HG02588 (cell line): Measurements from ENCODE around the gene RPS28.
A peak's percentile ranks its signal among the peaks of the same experiment; 100 is the strongest.
"Not testable (repeated sequence)": the region's sequence is repeated elsewhere in the genome, so short reads cannot be mapped to it uniquely, and the experiment has no call there.

Source experiments
- ATAC-seq: cut with Tn5 transposase; IDR thresholded peaks from one replicate; pipeline ENCODE4 v1.9.1; 2021; ENCODE audit warnings: mild to moderate bottlenecking, moderate library complexity; ENCODE audit not compliant: unreplicated experiment

The RPS28 gene

GRCh38 chr19:8321067-8321985, at the start of gene RPS28, which contains the start of gene NDUFA7:
RPS28 (plus strand) TSS chr19:8321496; CDS start chr19:8321531, 35 bp downstream.
NDUFA7 (minus strand) TSS chr19:8321375; CDS start chr19:8321358, 17 bp downstream.
- ATAC-seq, result peak; percentile 86

- ATAC-seq, result not testable (repeated sequence)
Measured at GRCh38 chr19:8276508-8276907, 44.8 kb upstream of the RPS28 start.

DNA sequence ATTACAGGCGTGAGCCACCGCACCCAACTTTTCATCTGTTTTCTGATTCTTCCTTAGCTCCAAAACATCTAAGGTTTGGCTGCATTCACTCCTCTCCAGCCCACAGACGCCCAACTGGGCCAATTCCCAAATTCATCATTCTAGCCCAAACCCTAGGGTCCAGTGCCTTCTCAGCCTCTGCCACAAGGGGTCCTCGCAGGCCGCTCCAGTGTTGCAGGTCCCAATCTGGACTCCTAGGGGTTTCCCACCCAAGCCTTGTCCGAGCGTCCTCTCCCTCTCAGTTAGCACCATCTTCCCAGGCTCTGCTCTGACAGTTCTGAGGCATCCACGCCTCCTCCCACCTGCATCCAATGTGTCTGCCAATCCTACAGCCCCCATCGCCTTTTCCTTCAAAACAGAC, 30.0 kb upstream of the RPS28 start:
- ATAC-seq, result not testable (repeated sequence)

- no peak for ATAC-seq
Measured at GRCh38 chr19:8302357-8302691, 19.0 kb upstream of the RPS28 start.

GRCh38 chr19:8302734-8303133, 18.6 kb upstream of the RPS28 start:
- ATAC-seq, result no peak

- no peak for ATAC-seq
Measured at GRCh38 chr19:8304841-8305621, 16.3 kb upstream of the RPS28 start.

GRCh38 chr19:8305798-8306197, 15.5 kb upstream of the RPS28 start:
- ATAC-seq, result no peak

- no peak for ATAC-seq
Measured at GRCh38 chr19:8306235-8307054, 14.9 kb upstream of the RPS28 start.

DNA sequence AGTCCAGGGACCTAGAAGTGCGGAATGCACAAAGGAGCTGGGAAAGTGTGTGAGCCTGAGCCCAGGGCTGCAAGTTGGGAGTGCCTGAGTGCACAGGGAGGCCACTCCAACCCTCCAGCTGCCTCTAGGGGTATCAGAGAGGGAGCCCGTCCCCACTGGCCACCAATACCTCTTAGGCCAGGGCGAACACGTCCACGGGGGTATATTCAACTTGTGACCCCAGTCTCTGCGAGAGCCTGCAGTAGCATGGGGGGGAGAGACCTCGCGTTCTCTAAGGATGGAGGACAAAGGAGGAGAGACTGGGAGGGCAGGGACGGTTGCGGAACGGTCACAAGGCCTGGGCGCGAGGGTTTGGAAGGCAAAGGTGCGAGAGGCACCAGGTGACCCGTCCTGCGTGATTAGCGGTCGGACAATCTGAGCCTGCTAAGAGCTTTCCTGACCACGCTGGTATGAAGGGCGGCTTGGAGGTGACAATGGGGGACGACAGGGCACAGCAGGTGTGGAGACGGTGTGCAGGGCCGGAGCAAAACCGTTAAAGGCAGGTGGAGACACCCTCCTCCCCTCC, 13.8 kb upstream of the RPS28 start:
- ATAC-seq, result no peak

- ATAC-seq, result peak; percentile 73
Measured at GRCh38 chr19:8307965-8308866, 13.1 kb upstream of the RPS28 start, which contains the start of gene CD320. CD320 (minus strand) TSS chr19:8308358; CDS start chr19:8308290, 68 bp downstream.

DNA sequence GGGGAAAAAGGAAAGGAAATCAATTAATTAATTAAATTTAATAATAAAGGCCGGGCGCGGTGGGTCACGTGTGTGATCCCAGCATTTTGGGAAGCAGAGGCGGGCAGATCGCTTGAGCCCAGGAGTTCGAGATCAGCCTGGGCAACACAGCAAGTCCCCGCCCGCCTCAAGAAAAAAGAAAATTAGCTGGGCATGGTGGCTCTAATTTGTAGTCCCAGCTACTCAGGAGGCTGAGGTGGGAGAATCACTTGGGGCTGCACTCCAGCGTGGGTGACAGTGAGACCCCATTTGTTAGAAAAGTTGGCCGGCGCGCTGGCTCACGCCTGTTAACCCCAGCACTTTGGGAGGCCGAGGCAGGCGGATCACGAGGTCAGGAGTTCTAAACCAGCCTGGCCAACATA, 12.4 kb upstream of the RPS28 start:
- ATAC-seq, result no peak

DNA sequence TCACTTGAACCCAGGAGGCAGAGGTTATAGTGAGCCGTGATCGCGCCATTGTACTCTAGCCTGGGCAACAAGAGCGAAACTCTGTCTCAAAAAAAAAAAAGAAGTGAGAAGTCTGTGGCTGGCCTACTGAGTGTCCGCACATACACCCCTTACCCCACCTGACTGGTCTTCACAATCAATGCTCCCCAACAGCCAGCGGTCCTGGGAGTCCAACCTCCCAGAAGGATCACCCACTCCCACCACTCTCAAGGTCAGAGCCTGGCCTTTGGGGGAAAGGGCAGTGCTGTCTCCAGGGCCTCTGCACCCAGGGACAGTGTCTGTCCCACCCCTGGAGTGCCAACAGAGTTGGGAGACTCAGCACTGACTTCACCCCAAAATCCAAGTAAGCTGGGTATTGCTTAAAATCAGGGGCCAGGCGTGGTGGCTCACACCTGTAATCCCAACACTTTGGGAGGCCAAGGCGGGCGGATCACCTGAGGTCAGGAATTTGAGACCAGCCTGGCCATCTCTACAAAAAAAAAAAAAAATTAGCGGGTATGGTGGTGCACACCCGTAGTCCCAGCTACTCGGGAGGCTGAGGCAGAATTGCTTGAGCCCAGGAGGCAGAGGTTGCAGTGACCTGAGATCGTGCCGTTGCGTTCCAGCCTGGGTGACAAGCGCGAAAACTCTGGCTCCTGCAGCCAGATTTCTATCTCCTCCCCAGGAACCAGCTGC, 10.8 kb upstream of the RPS28 start:
- no peak for ATAC-seq

GRCh38 chr19:8311461-8312260, 9.6 kb upstream of the RPS28 start:
- ATAC-seq, result no peak

GRCh38 chr19:8314981-8315640, 6.2 kb upstream of the RPS28 start:
- ATAC-seq, result not testable (repeated sequence)

DNA sequence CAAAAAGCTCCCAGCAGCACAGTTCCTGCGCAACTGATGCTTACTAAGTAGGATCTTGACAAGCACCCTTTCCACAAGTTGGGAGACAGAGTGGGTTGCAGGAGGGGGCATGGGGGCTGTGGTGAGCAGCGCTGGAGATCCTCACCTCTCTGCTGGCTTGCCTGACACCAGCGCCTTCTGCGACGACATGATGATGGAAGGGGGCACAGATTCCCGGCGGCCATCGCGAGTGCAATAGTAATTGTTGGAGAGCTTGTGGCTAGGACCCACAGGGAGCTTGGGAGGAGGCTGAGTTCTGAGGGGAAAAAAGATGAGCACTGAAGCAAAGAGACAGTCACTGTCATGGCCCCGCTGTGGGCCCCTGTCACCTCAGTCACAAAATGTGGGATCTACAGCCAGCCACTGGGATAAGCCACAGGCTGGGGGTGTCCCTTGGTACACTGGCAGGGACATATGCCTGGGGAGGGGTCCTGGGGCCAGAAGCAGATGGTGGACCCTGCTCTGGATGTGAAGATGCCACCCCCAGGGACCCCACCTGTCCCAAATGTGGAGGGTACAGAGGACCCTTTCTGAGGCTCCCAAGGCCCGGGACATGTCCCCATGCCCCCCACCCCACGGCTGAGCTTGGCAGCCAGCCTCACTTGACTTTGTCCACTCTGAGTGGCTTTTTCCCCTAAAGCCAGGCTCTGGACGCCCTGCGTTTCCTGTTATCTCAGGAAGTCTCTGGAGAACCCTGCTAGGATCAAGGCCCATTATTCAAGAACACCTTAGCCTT, 4.8 kb upstream of the RPS28 start:
- no peak for ATAC-seq

GRCh38 chr19:8318835-8319234, 2.5 kb upstream of the RPS28 start:
- not testable (repeated sequence) for ATAC-seq
